Measurements from ENCODE around the gene CREB3L1. TPM values are rescaled to one million over a fixed set of nuclear protein-coding genes. Genes with fewer than 3 reads are reported as not detected.
A peak's percentile ranks its signal among the peaks of the same experiment; 100 is the strongest.

The CREB3L1 gene
- total RNA-seq, 1 donor from 2014 or later, result 0.43 TPM

DNA sequence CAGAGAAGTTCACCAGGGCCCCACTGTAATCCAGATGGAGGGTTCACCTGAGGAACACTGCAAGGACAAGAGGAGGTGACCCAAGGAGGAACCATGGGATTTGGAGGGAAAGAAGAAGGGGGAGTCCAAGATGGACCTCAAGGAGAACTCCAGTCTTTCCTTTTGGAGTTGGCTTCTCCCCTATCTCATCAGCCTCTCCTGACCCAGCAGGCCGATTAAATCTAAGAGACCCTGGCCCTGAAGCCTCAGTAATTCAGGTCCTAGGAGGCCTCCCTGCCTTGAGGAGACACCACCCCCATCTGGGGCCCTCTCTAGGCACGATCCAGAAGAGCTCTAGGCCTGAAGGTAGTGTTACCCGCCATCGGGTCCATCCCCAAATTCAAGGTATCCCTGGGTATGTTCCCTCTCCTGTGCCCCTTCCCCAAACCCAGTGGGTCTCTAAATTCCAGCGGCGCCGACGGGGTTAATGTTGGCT is 54.7 kb downstream of the CREB3L1 start:
- H3K79me2 ChIP-seq (ENCODE audit: low read depth), result no peaks in the 10 kb centered on the region
- H3F3A ChIP-seq (ENCODE audit: low read depth), result peaks cover 58% of the 10 kb centered on the region
- peak overlapping the region; percentile 100 for H3K4me2 ChIP-seq
- H3K9me3 Mint-ChIP-seq, result no peaks in the 10 kb centered on the region
- H3K27me3 Mint-ChIP-seq (ENCODE audit: insufficient read depth, low read depth), result peaks cover 24% of the 10 kb centered on the region
- H3K27ac Mint-ChIP-seq, result peak overlapping the region; percentile 0
- no peaks in the 10 kb centered on the region for H3K36me3 Mint-ChIP-seq
- H3K4me3 ChIP-seq, result peak overlapping the region; percentile 83
- H3K9me3 ChIP-seq (ENCODE audit: low read depth), result no peaks in the 10 kb centered on the region
- H4K20me1 ChIP-seq (ENCODE audit: low read depth), result no peaks in the 10 kb centered on the region
- H3K4me1 ChIP-seq, result peaks cover 54% of the 10 kb centered on the region
- H3K4me3 Mint-ChIP-seq, result peak overlapping the region; percentile 71
- H2AFZ ChIP-seq (replicated peaks), result no peak overlapping the region
- no peaks in the 10 kb centered on the region for H3K36me3 ChIP-seq
- DNase-seq (ENCODE audit: low spot score), result no peak
- H3K27me3 ChIP-seq, result peaks cover 39% of the 10 kb centered on the region
- peaks cover 59% of the 10 kb centered on the region for H3K4me1 Mint-ChIP-seq
- no peak for TF ChIP-seq EZH2 (IDR thresholded peaks at IDR 0.05)
- TF ChIP-seq CTCF (IDR thresholded peaks at IDR 0.05), result no peak
- TF ChIP-seq EZH2phosphoT487 (IDR thresholded peaks at IDR 0.05), result no peak
- no peak overlapping the region for H3K27ac ChIP-seq
- H3K9ac ChIP-seq, result no peak overlapping the region

DNA sequence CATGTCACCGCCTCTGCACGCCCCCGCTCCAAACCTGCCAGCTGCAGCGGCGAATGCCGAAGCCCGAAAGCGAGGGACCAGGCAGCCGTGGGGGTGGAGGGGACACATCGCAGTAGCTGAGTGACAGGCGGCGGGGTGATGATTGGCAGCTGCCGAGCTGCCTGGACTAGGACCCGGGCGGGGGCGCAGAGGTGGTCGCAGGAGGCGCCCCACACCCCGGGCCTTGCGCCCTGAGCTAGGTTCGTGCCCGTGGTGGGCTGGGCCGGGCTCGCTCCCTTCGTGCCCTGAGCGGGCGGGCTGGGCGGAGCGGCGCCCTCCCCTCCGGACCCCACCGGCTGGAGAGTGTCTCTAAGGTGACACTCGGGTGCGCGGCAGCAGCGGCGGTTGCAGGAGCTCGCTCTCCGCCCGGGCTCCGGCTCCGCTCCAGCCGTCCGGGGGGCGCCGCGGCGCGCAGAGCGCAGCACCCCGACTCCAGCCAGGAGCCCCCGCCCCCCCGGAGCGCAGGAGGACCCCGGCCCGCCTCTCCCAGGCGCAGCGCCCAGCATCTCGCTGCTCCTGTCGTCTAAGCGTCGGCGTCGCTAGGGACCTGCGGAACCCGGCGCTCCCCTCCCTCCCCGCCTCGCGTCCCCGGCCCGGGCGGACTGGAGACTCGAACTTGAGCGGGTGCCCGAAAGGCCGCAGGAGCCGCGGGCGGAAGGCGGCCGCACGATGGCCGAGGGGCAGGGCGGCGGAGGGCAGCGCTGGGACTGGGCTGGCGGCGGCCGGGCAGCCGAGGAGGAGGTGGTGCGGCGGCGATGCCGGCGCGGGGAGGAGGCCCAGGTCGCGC is 55.3 kb downstream of the CREB3L1 start:
- Histone ChIP-seq H3K4me1 (peaks cover 54% of the 10 kb centered on the region), H3K79me2 (ENCODE audit: low read depth) (no peaks in the 10 kb centered on the region), H2AFZ (replicated peaks) (peak overlapping the region; percentile 97), H3K9ac (no peak overlapping the region), H3K4me2 (peak overlapping the region; percentile 100), H3K27ac (no peak overlapping the region), H3K36me3 (no peaks in the 10 kb centered on the region), H3K27me3 (peaks cover 39% of the 10 kb centered on the region), H3F3A (ENCODE audit: low read depth) (peaks cover 63% of the 10 kb centered on the region), H4K20me1 (ENCODE audit: low read depth) (no peaks in the 10 kb centered on the region), H3K9me3 (ENCODE audit: low read depth) (no peaks in the 10 kb centered on the region), H3K4me3 (peak overlapping the region; percentile 83)
- H3K27ac Mint-ChIP-seq, result no peak overlapping the region
- no peaks in the 10 kb centered on the region for H3K9me3 Mint-ChIP-seq
- H3K36me3 Mint-ChIP-seq, result no peaks in the 10 kb centered on the region
- peak overlapping the region; percentile 71 for H3K4me3 Mint-ChIP-seq
- peaks cover 63% of the 10 kb centered on the region for H3K4me1 Mint-ChIP-seq
- peaks cover 27% of the 10 kb centered on the region for H3K27me3 Mint-ChIP-seq (ENCODE audit: insufficient read depth, low read depth)
- DNase-seq (ENCODE audit: low spot score), result peak; percentile 79
- TF ChIP-seq EZH2 (IDR thresholded peaks at IDR 0.05), result peak; percentile 67
- TF ChIP-seq CTCF (IDR thresholded peaks at IDR 0.05), result no peak

GRCh38 chr11:46333394-46333947 is 56.0 kb downstream of the CREB3L1 start:
- Histone ChIP-seq H3K4me3 (peak overlapping the region; percentile 83), H2AFZ (replicated peaks) (peak overlapping the region; percentile 97), H3K79me2 (ENCODE audit: low read depth) (no peaks in the 10 kb centered on the region), H3K27me3 (peaks cover 39% of the 10 kb centered on the region), H3K9me3 (ENCODE audit: low read depth) (no peaks in the 10 kb centered on the region), H3K27ac (no peak overlapping the region), H3K9ac (no peak overlapping the region), H3K36me3 (no peaks in the 10 kb centered on the region), H3K4me2 (peak overlapping the region; percentile 100), H3F3A (ENCODE audit: low read depth) (peaks cover 68% of the 10 kb centered on the region), H4K20me1 (ENCODE audit: low read depth) (no peaks in the 10 kb centered on the region), H3K4me1 (peaks cover 54% of the 10 kb centered on the region)
- H3K4me3 Mint-ChIP-seq, result peak overlapping the region; percentile 84
- DNase-seq (ENCODE audit: low spot score), result peak; percentile 57
- peaks cover 68% of the 10 kb centered on the region for H3K4me1 Mint-ChIP-seq
- TF ChIP-seq EZH2 (IDR thresholded peaks at IDR 0.05) (no peak), CTCF (IDR thresholded peaks at IDR 0.05) (no peak), EZH2phosphoT487 (IDR thresholded peaks at IDR 0.05) (no peak)
- no peaks in the 10 kb centered on the region for H3K9me3 Mint-ChIP-seq
- H3K27ac Mint-ChIP-seq, result no peak overlapping the region
- no peaks in the 10 kb centered on the region for H3K36me3 Mint-ChIP-seq
- H3K27me3 Mint-ChIP-seq (ENCODE audit: insufficient read depth, low read depth), result peaks cover 27% of the 10 kb centered on the region
